Urinary bladder (tissue), 4 donors: Measurements from ENCODE around the gene LRIG3. TPM values are rescaled to one million over a fixed set of nuclear protein-coding genes. Genes with fewer than 3 reads are reported as not detected.
A peak's percentile ranks its signal among the peaks of the same experiment; 100 is the strongest.

Experiments used
- DNase-seq: peaks from one replicate; pipeline ENCODE4 v3.0.0-alpha.2; 2015; ENCODE audit errors: extremely low spot score
- H3K27ac ChIP-seq: one replicate; pipeline ENCODE4 v1.5.1; 2013; ENCODE audit warnings: low read depth, mild to moderate bottlenecking, moderate library complexity
- H3K36me3 ChIP-seq: one replicate; pipeline ENCODE4 v1.6.1; 2013; ENCODE audit warnings: mild to moderate bottlenecking, moderate library complexity; ENCODE audit not compliant: insufficient read depth
- H3K4me1 ChIP-seq: one replicate; pipeline ENCODE4 v1.6.1; 2013; ENCODE audit warnings: mild to moderate bottlenecking, moderate library complexity; ENCODE audit not compliant: insufficient read depth
- H3K4me3 ChIP-seq: one replicate; pipeline ENCODE4 v1.5.1; 2013; ENCODE audit warnings: low read depth, low read length
- WGBS: extraction: QIAGEN DNeasy Blood & Tissue Kit; methylation state at CpG from one replicate; pipeline ENCODE4 v1.1.7; 2013; 5-methylcytosine and 5-hydroxymethylcytosine counted together
- polyA plus RNA-seq: library from polyadenylated mRNA; stranded (reverse); fragments of 200-250 nt; gene quantifications from one replicate; pipeline ENCODE4 v1.2.3, GENCODE V29; 2013
- total RNA-seq: library from RNA; depleted of rRNA; stranded (reverse); fragments of >200 nt; gene quantifications from one replicate; pipeline ENCODE4 v1.2.3, GENCODE V29; 2014
- donor health status: healthy with polysubstance abuse.
- donor health status: healthy.

The LRIG3 gene
- total and polyA plus RNA-seq, 2 donors, result 27.8 to 139 TPM

- Histone ChIP-seq H3K4me3 (no peak overlapping the region), H3K36me3 (no peaks in the 10 kb centered on the region), H3K27ac (no peak overlapping the region), H3K4me1 (no peaks in the 10 kb centered on the region)
- WGBS, result 95% methylated on average over 1 of the region's 1 CpG
- no peak for DNase-seq
Observed at GRCh38 chr12:58924652-58925051, 4.3 kb upstream of the LRIG3 start.

GRCh38 chr12:58923781-58924180, 3.5 kb upstream of the LRIG3 start:
- 86% methylated on average over 4 of the region's 4 CpGs for WGBS
- Histone ChIP-seq H3K4me1 (no peaks in the 10 kb centered on the region), H3K27ac (no peak overlapping the region), H3K36me3 (no peaks in the 10 kb centered on the region), H3K4me3 (no peak overlapping the region)
- DNase-seq, result no peak

DNA sequence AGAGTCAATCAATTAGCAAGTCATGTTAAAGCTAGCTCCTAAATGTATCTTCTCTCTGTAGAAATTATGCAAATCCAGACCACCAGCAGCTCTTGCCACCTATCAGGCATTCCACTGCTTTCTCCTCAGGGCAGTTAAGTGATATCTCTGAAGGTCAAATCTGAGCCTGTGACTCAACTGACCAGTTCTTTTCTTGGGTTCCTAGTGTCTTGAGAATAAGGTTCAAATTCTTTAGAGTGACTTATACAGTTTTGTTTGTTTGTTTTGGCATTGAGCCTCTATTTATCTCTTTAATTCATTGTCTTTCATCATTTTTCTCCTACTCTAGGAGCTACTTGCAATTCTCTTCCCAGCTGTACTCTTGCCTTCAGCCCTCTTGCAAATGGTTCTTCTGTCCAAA, 2.5 kb upstream of the LRIG3 start:
- Histone ChIP-seq H3K36me3 (no peaks in the 10 kb centered on the region), H3K4me1 (no peaks in the 10 kb centered on the region), H3K27ac (no peak overlapping the region), H3K4me3 (no peak overlapping the region)
- no peak for DNase-seq

GRCh38 chr12:58920961-58921861, 907 bp upstream of the LRIG3 start:
- no peak for DNase-seq
- WGBS, result 56% methylated on average over 15 of the region's 15 CpGs
- H3K27ac ChIP-seq, result peak overlapping the region; percentile 27

GRCh38 chr12:58919231-58920101, 838 bp downstream of the LRIG3 start:
- DNase-seq, result peak; percentile 45
- Histone ChIP-seq H3K4me3 (peak overlapping the region; percentile 85), H3K36me3 (no peaks in the 10 kb centered on the region), H3K4me1 (no peaks in the 10 kb centered on the region), H3K27ac (peak overlapping the region; percentile 85)
- under 1% methylated on average over 50 of the region's 50 CpGs for WGBS

More at GRCh38 chr12:58920961-58921861, 907 bp upstream of the LRIG3 start:
- Histone ChIP-seq H3K4me1 (no peaks in the 10 kb centered on the region), H3K36me3 (no peaks in the 10 kb centered on the region), H3K4me3 (peak overlapping the region; percentile 85)

GRCh38 chr12:58918469-58918844, 1.8 kb downstream of the LRIG3 start:
- no peaks in the 10 kb centered on the region for H3K4me1 ChIP-seq
- H3K4me3 ChIP-seq, result peak overlapping the region; percentile 57
- 17% methylated on average over 4 of the region's 4 CpGs for WGBS
- H3K27ac ChIP-seq, result no peak overlapping the region
- DNase-seq, result no peak
- H3K36me3 ChIP-seq, result no peaks in the 10 kb centered on the region

GRCh38 chr12:58917699-58918468, 2.4 kb downstream of the LRIG3 start:
- Histone ChIP-seq H3K36me3 (no peaks in the 10 kb centered on the region), H3K4me1 (no peaks in the 10 kb centered on the region), H3K4me3 (peak overlapping the region; percentile 57), H3K27ac (no peak overlapping the region)
- WGBS, result 25% methylated on average over 5 of the region's 5 CpGs
- DNase-seq, result no peak

DNA sequence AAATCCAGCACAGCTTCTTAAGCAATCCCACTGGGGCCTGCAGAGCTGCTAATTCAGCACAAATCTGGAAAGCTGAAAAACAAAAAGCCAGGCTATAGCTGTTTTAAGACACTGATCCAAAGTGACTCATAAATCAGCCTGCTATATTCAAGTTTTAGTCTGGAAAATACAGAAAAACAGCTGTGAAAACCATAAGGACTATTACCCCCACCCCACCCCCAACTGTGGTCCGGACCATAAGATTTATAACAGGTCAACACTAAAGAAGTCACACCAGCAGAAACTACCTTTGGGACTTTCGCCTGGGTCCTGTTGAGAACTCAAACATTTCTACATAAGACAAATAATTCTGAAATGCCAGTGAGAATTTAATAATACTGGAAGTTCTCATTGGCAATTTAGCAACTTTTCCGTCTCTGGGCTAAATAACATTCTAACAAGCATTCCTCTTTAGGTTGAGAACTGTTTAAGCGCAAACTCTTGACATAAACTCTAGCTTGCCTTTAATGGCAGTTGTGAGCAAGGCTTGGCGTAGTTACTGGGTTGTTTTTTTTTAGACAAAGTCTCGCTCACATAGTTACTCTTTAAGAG, 3.3 kb downstream of the LRIG3 start:
- Histone ChIP-seq H3K27ac (no peak overlapping the region), H3K36me3 (no peaks in the 10 kb centered on the region), H3K4me3 (no peak overlapping the region), H3K4me1 (no peaks in the 10 kb centered on the region)
- 26% methylated on average over 6 of the region's 6 CpGs for WGBS
- peak; percentile 45 for DNase-seq

DNA sequence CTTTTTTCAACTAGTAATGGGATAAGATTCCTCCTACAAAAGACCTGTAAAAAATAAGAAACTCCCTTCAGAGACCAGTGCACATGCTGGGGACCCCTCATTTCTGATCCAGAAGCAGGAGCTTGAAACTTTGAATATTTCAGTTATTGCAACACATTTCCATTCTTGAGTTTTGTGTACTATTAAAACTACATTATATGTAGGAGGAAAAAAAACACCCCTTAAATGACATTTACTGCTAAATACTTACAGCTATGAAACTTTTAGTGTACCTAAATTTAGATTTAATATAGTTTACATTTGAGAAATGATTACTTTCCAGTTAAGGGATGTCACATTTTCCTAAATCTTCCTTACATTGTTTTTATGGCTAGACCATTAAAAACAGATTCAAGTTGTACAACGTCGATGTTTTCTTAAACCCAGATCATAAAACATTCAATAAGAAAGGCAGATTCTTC, 4.1 kb downstream of the LRIG3 start:
- no peaks in the 10 kb centered on the region for H3K4me1 ChIP-seq
- DNase-seq, result no peak
- 12% methylated on average over 2 of the region's 2 CpGs for WGBS

GRCh38 chr12:58915634-58916033, 4.7 kb downstream of the LRIG3 start:
- H3K4me3 ChIP-seq, result no peak overlapping the region
- WGBS, result 12% methylated on average over 4 of the region's 4 CpGs
- DNase-seq, result peak; percentile 62
- no peak overlapping the region for H3K27ac ChIP-seq
- H3K4me1 ChIP-seq, result no peaks in the 10 kb centered on the region
- H3K36me3 ChIP-seq, result no peaks in the 10 kb centered on the region

More for the DNA sequence above, 4.1 kb downstream of the LRIG3 start:
- peak overlapping the region; percentile 2 for H3K27ac ChIP-seq
- H3K36me3 ChIP-seq, result no peaks in the 10 kb centered on the region
- H3K4me3 ChIP-seq, result no peak overlapping the region

DNA sequence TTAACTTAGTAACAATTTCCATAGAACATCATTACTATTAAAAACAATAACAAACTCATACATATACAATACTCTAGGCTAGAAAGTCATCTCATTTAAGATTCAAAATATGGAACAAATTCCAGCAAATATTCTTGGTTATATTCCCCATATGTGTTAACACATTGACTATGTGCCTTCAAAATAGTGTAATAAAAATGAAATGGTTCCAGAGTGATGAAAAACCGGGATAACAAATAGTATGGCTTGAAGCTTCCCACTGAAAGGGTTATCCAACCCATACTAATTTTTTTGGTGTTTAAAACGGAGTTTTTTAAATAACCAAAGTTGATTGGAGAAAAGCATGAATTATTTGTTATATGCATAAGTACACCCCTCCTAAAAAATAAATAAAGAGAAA, 5.3 kb downstream of the LRIG3 start:
- Histone ChIP-seq H3K4me1 (no peaks in the 10 kb centered on the region), H3K36me3 (no peaks in the 10 kb centered on the region), H3K4me3 (no peak overlapping the region), H3K27ac (no peak overlapping the region)
- no peak for DNase-seq
- 38% methylated on average over 2 of the region's 2 CpGs for WGBS

- DNase-seq, result no peak
- 66% methylated on average over 2 of the region's 2 CpGs for WGBS
- H3K27ac ChIP-seq, result no peak overlapping the region
- H3K4me1 ChIP-seq, result no peaks in the 10 kb centered on the region
- H3K36me3 ChIP-seq, result no peaks in the 10 kb centered on the region
- no peak overlapping the region for H3K4me3 ChIP-seq
Observed at GRCh38 chr12:58914457-58914856, 5.8 kb downstream of the LRIG3 start.

DNA sequence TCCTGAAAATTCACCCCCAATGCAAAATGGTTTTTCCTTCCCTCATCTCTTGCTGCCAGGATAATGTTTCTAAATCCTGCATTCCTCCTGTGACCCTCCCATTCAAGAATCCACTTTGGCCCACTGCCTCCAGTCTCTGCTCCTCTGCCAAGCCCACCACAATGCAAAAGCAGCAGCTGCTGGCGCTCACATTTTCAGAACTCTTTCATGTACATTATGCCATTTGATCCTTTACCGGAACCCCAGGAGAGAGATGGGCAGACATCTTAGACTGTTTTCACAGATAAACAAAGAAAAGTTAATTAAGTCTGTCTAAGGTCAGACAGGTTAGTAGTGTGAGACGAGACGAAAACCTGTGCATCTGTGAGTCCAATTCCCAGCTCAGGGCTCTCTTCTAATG, 12.9 kb downstream of the LRIG3 start:
- peaks cover 2% of the 10 kb centered on the region for H3K36me3 ChIP-seq

More for the DNA sequence above, 12.9 kb downstream of the LRIG3 start:
- no peak overlapping the region for H3K27ac ChIP-seq
- H3K4me3 ChIP-seq, result no peak overlapping the region
- no peak for DNase-seq
- 57% methylated on average over 4 of the region's 4 CpGs for WGBS
- H3K4me1 ChIP-seq, result no peaks in the 10 kb centered on the region
